Liver (tissue), 9 donors: ENCODE results near the gene IL25. TPM values are rescaled to one million over a fixed set of nuclear protein-coding genes. Genes with fewer than 3 reads are reported as not detected.

Experiments used
- DNase-seq: peaks from one replicate; pipeline ENCODE4 v3.0.0-alpha.2; 2017; ENCODE audit warnings: low spot score
- H3K27ac ChIP-seq, 2 donors: one replicate each; pipeline ENCODE4 v1.7.0; 2013; ENCODE audit warnings: inconsistent platforms in 2 of 2, low read length in 2 of 2, control low read depth in 1 of 2, low read depth in 1 of 2, mild to moderate bottlenecking in 1 of 2
- H3K27me3 ChIP-seq, 4 donors: one replicate each; pipeline versions ENCODE4 v1.6.1 to v1.7.0; 2013; ENCODE audit warnings: low read length in 3 of 4, inconsistent platforms in 1 of 4, mild to moderate bottlenecking in 1 of 4, moderate library complexity in 1 of 4; ENCODE audit not compliant: control insufficient read depth in 4 of 4, insufficient read depth in 4 of 4
- H3K36me3 ChIP-seq, 4 donors: one replicate each; pipeline versions ENCODE4 v1.6.1 to v1.7.0; 2013; ENCODE audit warnings: low read length in 3 of 4, mild to moderate bottlenecking in 3 of 4, low read depth in 1 of 4, moderate library complexity in 1 of 4; ENCODE audit not compliant: control insufficient read depth in 4 of 4, insufficient read depth in 3 of 4
- H3K4me1 ChIP-seq, 4 donors: one replicate each; pipeline versions ENCODE4 v1.6.1 to v1.7.0; 2013; ENCODE audit warnings: low read length in 3 of 4, mild to moderate bottlenecking in 3 of 4, moderate library complexity in 1 of 4; ENCODE audit not compliant: control insufficient read depth in 4 of 4, insufficient read depth in 4 of 4
- H3K4me3 ChIP-seq, 3 donors: one replicate each; pipeline versions ENCODE4 v1.6.1 to v1.7.0; 2013; ENCODE audit warnings: low read length in 3 of 3, control low read depth in 1 of 3, low read depth in 1 of 3, mild to moderate bottlenecking in 1 of 3
- H3K9ac ChIP-seq, 2 donors: one replicate each; pipeline ENCODE4 v1.7.0; 2013; ENCODE audit warnings: low read length in 2 of 2, mild to moderate bottlenecking in 2 of 2, moderate library complexity in 2 of 2, control low read depth in 1 of 2, low read depth in 1 of 2
- H3K9me3 ChIP-seq, 4 donors: one replicate each; pipeline versions ENCODE4 v1.6.1 to v1.7.0; 2013; ENCODE audit warnings: low read length in 3 of 4; ENCODE audit not compliant: control insufficient read depth in 4 of 4
- ATF3 ChIP-seq: IDR thresholded peaks from 2 replicates; pipeline ENCODE4 v1.6.1; 2016; ENCODE audit warnings: antibody characterized with exemption
- FOXA1 ChIP-seq: IDR thresholded peaks from 2 replicates; pipeline ENCODE4 v1.6.1; 2016; ENCODE audit warnings: antibody characterized with exemption
- FOXA2 ChIP-seq: IDR thresholded peaks from 2 replicates; pipeline ENCODE4 v1.6.1; 2016; ENCODE audit warnings: antibody characterized with exemption
- GABPA ChIP-seq, 2 donors: IDR thresholded peaks in 1 of 2; conservative IDR thresholded peaks in 1 of 2; 2 replicates each; pipeline ENCODE4 v1.6.1; 2016; ENCODE audit warnings: antibody characterized with exemption in 2 of 2, mild to moderate bottlenecking in 1 of 2, moderate library complexity in 1 of 2
- HNF4A ChIP-seq, 2 donors: conservative IDR thresholded peaks; 2 replicates each; pipeline ENCODE4 v1.6.1; 2016; ENCODE audit warnings: antibody characterized with exemption in 2 of 2, mild to moderate bottlenecking in 2 of 2
- HNF4G ChIP-seq: IDR thresholded peaks from 2 replicates; pipeline ENCODE4 v1.6.1; 2016; ENCODE audit warnings: antibody characterized with exemption
- JUND ChIP-seq, 2 donors: IDR thresholded peaks; 2 replicates each; pipeline ENCODE4 v1.6.1; 2016; ENCODE audit warnings: antibody characterized with exemption in 2 of 2
- NR2F2 ChIP-seq: IDR thresholded peaks from 2 replicates; pipeline ENCODE4 v1.6.1; 2016; ENCODE audit warnings: antibody characterized with exemption
- RAD21 ChIP-seq, 2 donors: IDR thresholded peaks; 2 replicates each; pipeline ENCODE4 v1.6.1; 2016; ENCODE audit warnings: antibody characterized with exemption in 2 of 2, mild to moderate bottlenecking in 2 of 2
- REST ChIP-seq: IDR thresholded peaks from 2 replicates; pipeline ENCODE4 v1.6.1; 2016; ENCODE audit warnings: antibody characterized with exemption, mild to moderate bottlenecking
- RXRA ChIP-seq, 2 donors: IDR thresholded peaks; 2 replicates each; pipeline ENCODE4 v1.6.1; 2017 to 2018; ENCODE audit warnings: antibody characterized with exemption in 2 of 2, mild to moderate bottlenecking in 1 of 2
- SP1 ChIP-seq: IDR thresholded peaks from 2 replicates; pipeline ENCODE4 v1.6.1; 2018; ENCODE audit warnings: antibody characterized with exemption, mild to moderate bottlenecking
- TAF1 ChIP-seq: conservative IDR thresholded peaks from 2 replicates; pipeline ENCODE4 v1.6.1; 2016; ENCODE audit warnings: antibody characterized with exemption, mild to moderate bottlenecking
- YY1 ChIP-seq: IDR thresholded peaks from 2 replicates; pipeline ENCODE4 v1.6.1; 2016; ENCODE audit warnings: antibody characterized with exemption, mild to moderate bottlenecking
- ZBTB33 ChIP-seq: IDR thresholded peaks from 2 replicates; pipeline ENCODE4 v1.6.1; 2016; ENCODE audit warnings: antibody characterized with exemption
- WGBS: extraction: QIAGEN DNeasy Blood & Tissue Kit; methylation state at CpG from one replicate; pipeline ENCODE4 v1.1.7; 2013; 5-methylcytosine and 5-hydroxymethylcytosine counted together
- polyA plus RNA-seq, 2 donors: library from polyadenylated mRNA; stranded (reverse) in 1 of 2; unstranded in 1 of 2; fragments of 200-250 nt in 1 of 2; fragments of >200 nt in 1 of 2; fragmentation: Nextera tagmentation in 1 of 2; extraction: Ambion mirVana in 1 of 2; gene quantifications; one replicate each; pipeline versions ENCODE4 v1.2.1 to v1.2.3, GENCODE V29; 2013 to 2015
- total RNA-seq, 2 donors: library from RNA; depleted of rRNA; stranded (reverse); fragments of >200 nt; gene quantifications; one replicate each; pipeline ENCODE4 v1.2.3, GENCODE V29; 2014
- TF ChIP-seq, protein P1 (sequence below): IDR thresholded peaks from 2 replicates; pipeline ENCODE4 v1.6.1; 2016; ENCODE audit warnings: antibody characterized with exemption
- TF ChIP-seq, protein P2 (sequence below): fragments of 150-350 bp; IDR thresholded peaks from 2 replicates; pipeline ENCODE4 v1.5.1; 2017; ENCODE audit warnings: improper control_type of control experiment, low read depth, low read length; ENCODE audit not compliant: missing input control
- donor health status: healthy.
- donor health status: healthy.
- donor health status: healthy.
- donor health status: healthy.
- donor health status: healthy.

The IL25 gene
- total and polyA plus RNA-seq, 4 donors: not detected

DNA sequence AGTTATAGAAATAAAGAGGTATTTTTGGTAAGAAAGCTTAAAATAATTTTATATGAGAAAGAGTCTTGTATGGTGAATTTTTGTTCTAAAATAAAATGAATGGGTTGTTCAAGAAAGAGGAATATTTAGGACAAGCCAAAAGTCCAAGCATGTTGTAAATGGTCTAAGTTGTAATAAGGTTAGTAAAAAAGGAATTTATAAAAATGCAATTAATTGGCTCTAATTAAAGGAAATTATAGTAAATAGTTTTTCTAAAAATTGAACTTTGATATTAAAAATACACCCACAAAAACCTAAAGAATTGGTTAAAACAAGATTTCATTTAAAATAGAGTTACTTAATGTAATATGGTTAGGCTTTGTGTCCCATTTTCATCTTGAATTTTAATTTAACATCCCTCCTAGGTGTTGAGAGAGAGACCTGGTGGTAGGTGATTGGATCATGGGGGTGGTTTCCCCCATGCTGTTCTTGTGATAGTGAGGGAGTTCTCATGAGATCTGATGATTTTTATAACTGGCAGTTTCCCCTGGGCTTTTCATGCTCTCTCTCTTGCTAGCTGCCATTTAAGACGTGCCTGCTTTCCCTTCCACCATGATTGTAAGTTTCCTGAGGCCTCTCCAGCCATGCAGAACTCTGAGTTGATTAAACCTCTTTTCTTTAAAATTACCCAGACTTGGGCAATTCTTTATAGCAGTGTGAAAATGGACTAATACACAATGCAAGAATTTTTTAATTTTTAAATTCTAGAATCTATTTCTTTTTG lies 32.9 kb upstream of the IL25 start:
- TF ChIP-seq RAD21 (IDR thresholded peaks at IDR 0.05): no peak
- TF ChIP-seq FOXA1: no peak
- TF ChIP-seq, protein P1, sequence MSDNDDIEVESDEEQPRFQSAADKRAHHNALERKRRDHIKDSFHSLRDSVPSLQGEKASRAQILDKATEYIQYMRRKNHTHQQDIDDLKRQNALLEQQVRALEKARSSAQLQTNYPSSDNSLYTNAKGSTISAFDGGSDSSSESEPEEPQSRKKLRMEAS: no peak
- TF ChIP-seq, protein P2, sequence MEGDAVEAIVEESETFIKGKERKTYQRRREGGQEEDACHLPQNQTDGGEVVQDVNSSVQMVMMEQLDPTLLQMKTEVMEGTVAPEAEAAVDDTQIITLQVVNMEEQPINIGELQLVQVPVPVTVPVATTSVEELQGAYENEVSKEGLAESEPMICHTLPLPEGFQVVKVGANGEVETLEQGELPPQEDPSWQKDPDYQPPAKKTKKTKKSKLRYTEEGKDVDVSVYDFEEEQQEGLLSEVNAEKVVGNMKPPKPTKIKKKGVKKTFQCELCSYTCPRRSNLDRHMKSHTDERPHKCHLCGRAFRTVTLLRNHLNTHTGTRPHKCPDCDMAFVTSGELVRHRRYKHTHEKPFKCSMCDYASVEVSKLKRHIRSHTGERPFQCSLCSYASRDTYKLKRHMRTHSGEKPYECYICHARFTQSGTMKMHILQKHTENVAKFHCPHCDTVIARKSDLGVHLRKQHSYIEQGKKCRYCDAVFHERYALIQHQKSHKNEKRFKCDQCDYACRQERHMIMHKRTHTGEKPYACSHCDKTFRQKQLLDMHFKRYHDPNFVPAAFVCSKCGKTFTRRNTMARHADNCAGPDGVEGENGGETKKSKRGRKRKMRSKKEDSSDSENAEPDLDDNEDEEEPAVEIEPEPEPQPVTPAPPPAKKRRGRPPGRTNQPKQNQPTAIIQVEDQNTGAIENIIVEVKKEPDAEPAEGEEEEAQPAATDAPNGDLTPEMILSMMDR: no peak
- no peak for TF ChIP-seq TAF1
- TF ChIP-seq ATF3: no peak
- TF ChIP-seq NR2F2: no peak
- Histone ChIP-seq H3K4me1 (no peaks in the 10 kb centered on the region), H3K9ac (no peak overlapping the region), H3K36me3 (no peaks in the 10 kb centered on the region), H3K27ac (no peak overlapping the region), H3K27me3 (no peaks in the 10 kb centered on the region), H3K4me3 (no peak overlapping the region), H3K9me3 (no peaks in the 10 kb centered on the region)
- 73% methylated on average over 1 of the region's 1 CpG for WGBS
- DNase-seq: no peak

- TF ChIP-seq RAD21 (IDR thresholded peaks at IDR 0.05) (no peak), SP1 (no peak), TAF1 (no peak), RXRA (IDR thresholded peaks at IDR 0.05) (no peak), HNF4G (no peak), ATF3 (no peak), GABPA (IDR thresholded peaks at IDR 0.05 in 1 of 2, conservative IDR thresholded peaks at IDR 0.05 in 1 of 2) (no peak), ZBTB33 (no peak), FOXA2 (no peak), HNF4A (conservative IDR thresholded peaks at IDR 0.05) (no peak), NR2F2 (no peak), YY1 (no peak), FOXA1 (no peak), REST (no peak), JUND (IDR thresholded peaks at IDR 0.05) (no peak)
- H3K9me3 ChIP-seq: no peaks in the 10 kb centered on the region
- no peaks in the 10 kb centered on the region for H3K27me3 ChIP-seq
- no peak overlapping the region for H3K4me3 ChIP-seq
- H3K9ac ChIP-seq: no peak overlapping the region
- no peak overlapping the region for H3K27ac ChIP-seq
- no peak for DNase-seq
- H3K4me1 ChIP-seq: no peaks in the 10 kb centered on the region
- WGBS: 57% methylated on average over 3 of the region's 3 CpGs
- no peaks in the 10 kb centered on the region for H3K36me3 ChIP-seq
Observed at GRCh38 chr14:23344481-23344880, 28.1 kb upstream of the IL25 start.
